ENCODE results near the gene RBBP8NL. TPM values are rescaled to one million over a fixed set of nuclear protein-coding genes. Genes with fewer than 3 reads are reported as not detected.
A peak's percentile ranks its signal among the peaks of the same experiment; 100 is the strongest.

The RBBP8NL gene
- total RNA-seq, 1 donor from 2014 or later: not detected

DNA sequence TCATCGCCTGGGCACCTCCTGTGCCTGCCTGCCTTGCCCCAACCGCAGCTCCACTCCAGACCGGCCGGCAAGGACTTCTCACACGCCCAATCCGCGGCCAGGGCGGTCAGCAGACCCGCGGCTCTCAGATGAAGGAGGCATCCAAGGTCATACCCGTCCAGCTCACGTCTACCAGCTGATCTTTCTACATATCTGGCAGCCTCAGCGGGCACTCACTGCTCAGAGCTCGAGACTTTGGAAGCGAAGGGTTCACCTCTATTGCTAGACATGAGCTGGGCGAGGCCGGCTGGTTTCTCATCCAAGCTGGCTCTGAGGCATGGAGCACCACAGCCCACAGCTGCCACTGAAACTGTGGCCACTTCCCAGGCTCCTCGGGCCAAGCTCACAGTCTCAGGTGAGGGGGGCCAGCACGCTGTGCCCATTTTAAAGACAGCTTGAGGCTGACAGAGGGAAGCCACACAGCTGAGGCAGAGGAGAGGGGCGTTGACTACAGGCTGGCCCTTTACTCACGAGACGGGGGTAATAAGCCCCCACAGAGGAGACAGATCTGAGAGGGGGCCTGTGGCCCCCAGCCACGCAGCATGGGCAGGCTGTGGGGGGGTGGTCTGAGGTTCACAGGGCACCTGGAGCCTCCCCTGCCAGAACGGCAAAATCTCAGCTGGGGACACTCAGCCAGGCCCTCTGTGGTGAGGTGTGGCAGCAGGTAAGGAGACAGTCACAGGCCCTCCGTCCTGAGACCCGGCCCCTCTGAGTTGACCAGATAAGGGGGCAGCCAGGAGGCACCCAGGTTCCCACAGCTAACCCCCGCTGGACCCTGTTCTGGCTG is 62.2 kb downstream of the RBBP8NL start:
- Mint-ChIP-seq H3K4me1 (ENCODE audit: unreplicated experiment) (peaks cover 56% of the 10 kb centered on the region), H3K27ac (ENCODE audit: unreplicated experiment) (no peak overlapping the region), H3K9me3 (ENCODE audit: unreplicated experiment) (no peaks in the 10 kb centered on the region), H3K36me3 (ENCODE audit: unreplicated experiment) (no peaks in the 10 kb centered on the region), H3K4me3 (ENCODE audit: unreplicated experiment) (peak overlapping the region; percentile 65), H3K27me3 (ENCODE audit: unreplicated experiment) (no peaks in the 10 kb centered on the region)
- TF ChIP-seq, protein P1, sequence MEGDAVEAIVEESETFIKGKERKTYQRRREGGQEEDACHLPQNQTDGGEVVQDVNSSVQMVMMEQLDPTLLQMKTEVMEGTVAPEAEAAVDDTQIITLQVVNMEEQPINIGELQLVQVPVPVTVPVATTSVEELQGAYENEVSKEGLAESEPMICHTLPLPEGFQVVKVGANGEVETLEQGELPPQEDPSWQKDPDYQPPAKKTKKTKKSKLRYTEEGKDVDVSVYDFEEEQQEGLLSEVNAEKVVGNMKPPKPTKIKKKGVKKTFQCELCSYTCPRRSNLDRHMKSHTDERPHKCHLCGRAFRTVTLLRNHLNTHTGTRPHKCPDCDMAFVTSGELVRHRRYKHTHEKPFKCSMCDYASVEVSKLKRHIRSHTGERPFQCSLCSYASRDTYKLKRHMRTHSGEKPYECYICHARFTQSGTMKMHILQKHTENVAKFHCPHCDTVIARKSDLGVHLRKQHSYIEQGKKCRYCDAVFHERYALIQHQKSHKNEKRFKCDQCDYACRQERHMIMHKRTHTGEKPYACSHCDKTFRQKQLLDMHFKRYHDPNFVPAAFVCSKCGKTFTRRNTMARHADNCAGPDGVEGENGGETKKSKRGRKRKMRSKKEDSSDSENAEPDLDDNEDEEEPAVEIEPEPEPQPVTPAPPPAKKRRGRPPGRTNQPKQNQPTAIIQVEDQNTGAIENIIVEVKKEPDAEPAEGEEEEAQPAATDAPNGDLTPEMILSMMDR (IDR thresholded peaks at IDR 0.05): no peak
- DNase-seq (ENCODE audit: extremely low spot score, unreplicated experiment): no peak

DNA sequence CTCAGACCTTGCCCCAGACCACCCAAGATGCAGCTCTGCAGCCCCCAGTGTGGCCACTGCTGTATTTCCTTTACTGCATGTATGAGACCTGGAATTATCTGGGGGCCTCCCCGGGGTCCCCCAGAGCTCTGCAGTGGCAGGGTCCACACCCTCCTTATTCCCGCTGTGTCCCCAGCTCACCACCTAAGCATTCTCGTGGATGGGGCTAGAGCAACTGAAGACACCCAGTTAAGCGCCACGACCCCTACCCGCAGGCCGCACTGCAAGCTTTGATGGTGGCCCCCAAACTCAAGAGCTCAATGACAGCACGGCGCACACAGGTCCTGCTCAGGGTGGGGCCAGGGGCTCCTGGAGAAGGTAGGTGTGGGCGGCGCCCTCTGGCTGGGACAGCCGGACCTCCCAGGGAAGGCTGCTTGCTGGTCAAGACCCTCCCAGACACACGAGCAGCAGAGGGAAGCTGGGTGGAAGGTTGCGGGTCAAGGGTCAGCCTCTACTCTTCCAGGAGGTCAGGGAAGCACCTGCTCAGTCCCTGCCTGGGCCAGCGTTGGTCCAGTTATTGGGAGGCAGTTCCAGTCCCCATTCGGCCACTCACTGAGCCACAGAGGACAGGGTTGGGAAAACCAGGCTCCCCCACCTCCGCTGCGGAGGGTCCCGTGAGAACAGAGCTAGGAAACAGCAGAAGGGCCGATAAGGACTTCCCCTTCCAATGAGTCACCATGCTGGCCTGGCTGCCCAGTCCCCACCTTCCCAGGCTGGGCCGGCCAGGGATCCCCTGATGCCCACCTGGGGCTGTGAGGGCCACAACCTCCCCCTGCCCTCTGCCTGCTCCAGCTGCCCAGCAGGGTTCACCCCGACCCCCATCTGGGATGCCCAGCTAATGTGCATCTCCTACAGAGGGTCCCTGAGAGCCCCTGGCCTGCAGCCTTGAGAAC is 63.2 kb downstream of the RBBP8NL start:
- DNase-seq (ENCODE audit: extremely low spot score, unreplicated experiment): no peak
- Mint-ChIP-seq H3K4me1 (ENCODE audit: unreplicated experiment) (peaks cover 56% of the 10 kb centered on the region), H3K4me3 (ENCODE audit: unreplicated experiment) (no peak overlapping the region), H3K36me3 (ENCODE audit: unreplicated experiment) (no peaks in the 10 kb centered on the region), H3K27ac (ENCODE audit: unreplicated experiment) (no peak overlapping the region), H3K27me3 (ENCODE audit: unreplicated experiment) (no peaks in the 10 kb centered on the region), H3K9me3 (ENCODE audit: unreplicated experiment) (no peaks in the 10 kb centered on the region)
- TF ChIP-seq, protein P1 (IDR thresholded peaks at IDR 0.05): no peak

DNA sequence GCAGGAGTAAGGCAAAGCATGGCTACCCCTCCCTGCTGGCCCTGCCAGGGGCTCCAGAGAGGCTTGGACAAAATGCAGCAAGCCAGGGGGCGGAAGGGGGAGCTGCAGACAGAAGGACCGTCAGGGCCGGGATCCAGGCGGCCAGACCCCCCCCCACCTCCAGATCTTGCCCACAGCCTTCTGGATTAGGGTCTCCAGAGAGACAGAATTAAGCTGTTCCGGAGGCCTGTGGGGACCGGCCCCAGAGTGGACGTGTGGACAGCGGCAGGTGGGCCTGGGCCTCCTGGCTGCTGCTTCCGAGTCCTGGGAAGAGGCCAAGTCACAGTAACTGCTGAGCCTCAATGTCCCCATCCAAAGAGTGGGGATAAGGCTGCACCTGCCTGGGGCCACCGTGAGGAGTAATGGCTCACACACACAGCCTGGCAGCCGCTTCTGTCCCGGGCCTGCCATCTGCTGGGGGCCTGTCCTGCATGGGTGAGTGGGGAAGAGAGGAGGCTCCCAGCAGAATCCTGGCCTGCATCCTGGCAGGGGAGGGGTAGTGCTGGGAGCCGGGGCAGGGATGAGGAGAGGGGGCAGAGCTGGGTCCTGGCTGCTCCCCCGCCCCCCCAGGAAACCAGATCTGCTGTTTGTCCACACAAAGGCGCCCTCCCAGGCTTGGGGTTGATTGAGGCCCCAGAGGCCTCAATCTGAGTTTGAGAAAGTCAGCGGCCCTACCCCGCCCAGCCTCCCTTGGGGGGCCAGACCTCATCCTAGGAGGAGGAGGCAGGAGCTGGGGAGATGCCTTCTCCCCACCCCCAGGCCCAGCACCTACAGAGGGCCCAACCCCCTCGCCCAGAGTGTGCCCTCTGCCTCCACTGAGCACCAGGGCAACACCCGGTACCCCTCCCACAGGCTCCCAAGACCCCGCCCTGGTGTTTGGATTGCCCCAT is 64.1 kb downstream of the RBBP8NL start:
- Mint-ChIP-seq H3K36me3 (ENCODE audit: unreplicated experiment) (no peaks in the 10 kb centered on the region), H3K9me3 (ENCODE audit: unreplicated experiment) (no peaks in the 10 kb centered on the region), H3K4me1 (ENCODE audit: unreplicated experiment) (peaks cover 56% of the 10 kb centered on the region), H3K27me3 (ENCODE audit: unreplicated experiment) (no peaks in the 10 kb centered on the region), H3K27ac (ENCODE audit: unreplicated experiment) (no peak overlapping the region), H3K4me3 (ENCODE audit: unreplicated experiment) (no peak overlapping the region)
- no peak for DNase-seq (ENCODE audit: extremely low spot score, unreplicated experiment)
- TF ChIP-seq, protein P1 (IDR thresholded peaks at IDR 0.05): peak; percentile 56

DNA sequence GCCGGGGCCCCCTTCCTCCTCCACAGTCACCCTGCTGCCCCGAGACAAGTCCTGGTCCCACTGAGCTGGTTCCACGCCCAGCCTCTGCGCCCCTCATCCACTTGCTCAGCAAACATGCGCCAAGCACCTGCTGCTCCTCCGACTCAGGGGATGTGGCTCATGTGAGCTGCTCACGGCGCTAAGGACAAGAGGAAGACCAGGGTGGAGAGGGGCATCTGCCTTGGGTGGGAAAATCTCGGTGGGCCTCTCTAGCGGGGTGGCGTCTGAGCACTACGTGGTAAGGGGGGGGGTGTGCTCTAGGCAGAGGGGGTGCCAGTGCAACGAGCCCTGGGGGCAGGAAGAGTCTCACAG is 64.8 kb downstream of the RBBP8NL start:
- Mint-ChIP-seq H3K4me3 (ENCODE audit: unreplicated experiment) (no peak overlapping the region), H3K4me1 (ENCODE audit: unreplicated experiment) (peaks cover 56% of the 10 kb centered on the region), H3K9me3 (ENCODE audit: unreplicated experiment) (no peaks in the 10 kb centered on the region), H3K27me3 (ENCODE audit: unreplicated experiment) (no peaks in the 10 kb centered on the region), H3K27ac (ENCODE audit: unreplicated experiment) (no peak overlapping the region), H3K36me3 (ENCODE audit: unreplicated experiment) (no peaks in the 10 kb centered on the region)
- DNase-seq (ENCODE audit: extremely low spot score, unreplicated experiment): no peak
- TF ChIP-seq, protein P1 (IDR thresholded peaks at IDR 0.05): no peak
